HEK293T (cell line): ENCODE results near the gene PTPRD.

Experiments used
- CTCF ChIA-PET: fragments of 350-600 bp; formaldehyde crosslinking; extraction: SDS; loops from one replicate; lab custom pipeline; 2021; ENCODE audit warnings: antibody characterized with exemption, inconsistent platforms; lab: Yijun Ruan, JAX
- POLR2A ChIA-PET: fragments of 350-600 bp; formaldehyde crosslinking; extraction: SDS; loops from one replicate; lab custom pipeline; 2020; ENCODE audit warnings: antibody characterized with exemption, inconsistent platforms; lab: Yijun Ruan, JAX
- DNase-seq: peaks from one replicate; pipeline ENCODE4 v3.0.0; 2012; ENCODE audit warnings: mixed read lengths; ENCODE audit errors: extremely low spot score
- ARNT ChIP-seq: fragments of 450-650 bp; IDR thresholded peaks from 2 replicates; pipeline ENCODE4 v1.6.1; 2017; ENCODE audit warnings: mild to moderate bottlenecking
- BHLHE40 ChIP-seq: fragments of 450-650 bp; IDR thresholded peaks from 2 replicates; pipeline ENCODE4 v1.6.1; 2016; ENCODE audit warnings: mild to moderate bottlenecking, moderate library complexity, borderline replicate concordance
- CTBP1 ChIP-seq: fragments of 450-650 bp; IDR thresholded peaks from 2 replicates; pipeline ENCODE4 v1.6.1; 2016; ENCODE audit warnings: borderline replicate concordance
- ELF4 ChIP-seq: fragments of 450-650 bp; IDR thresholded peaks from 2 replicates; pipeline ENCODE4 v1.6.1; 2017; ENCODE audit warnings: antibody characterized with exemption
- FOXA1 ChIP-seq: fragments of 450-650 bp; IDR thresholded peaks from 2 replicates; pipeline ENCODE4 v1.6.1; 2016; ENCODE audit warnings: mild to moderate bottlenecking
- FOXK2 ChIP-seq: fragments of 450-650 bp; IDR thresholded peaks from 2 replicates; pipeline ENCODE4 v1.6.1; 2016; ENCODE audit warnings: mild to moderate bottlenecking
- FOXM1 ChIP-seq: fragments of 450-650 bp; IDR thresholded peaks from 2 replicates; pipeline ENCODE4 v1.6.1; 2017; ENCODE audit warnings: mild to moderate bottlenecking, borderline replicate concordance
- HDGF ChIP-seq: fragments of 450-650 bp; IDR thresholded peaks from 2 replicates; pipeline ENCODE4 v1.6.1; 2017; ENCODE audit warnings: antibody characterized with exemption, borderline replicate concordance
- L3MBTL2 ChIP-seq: fragments of 450-650 bp; conservative IDR thresholded peaks from 2 replicates; pipeline ENCODE4 v1.6.1; 2016; ENCODE audit warnings: mild to moderate bottlenecking
- LEF1 ChIP-seq: fragments of 450-650 bp; IDR thresholded peaks from 2 replicates; pipeline ENCODE4 v1.6.1; 2017; ENCODE audit warnings: mild to moderate bottlenecking, borderline replicate concordance
- NFRKB ChIP-seq: fragments of 450-650 bp; IDR thresholded peaks from 2 replicates; pipeline ENCODE4 v1.6.1; 2016; ENCODE audit warnings: mild to moderate bottlenecking, moderate library complexity
- SP1 ChIP-seq: fragments of 450-650 bp; IDR thresholded peaks from 2 replicates; pipeline ENCODE4 v1.6.1; 2017
- SUZ12 ChIP-seq: fragments of 450-650 bp; IDR thresholded peaks from 2 replicates; pipeline ENCODE4 v1.6.1; 2016; ENCODE audit warnings: mild to moderate bottlenecking
- TARDBP ChIP-seq: fragments of 450-650 bp; IDR thresholded peaks from 2 replicates; pipeline ENCODE4 v1.6.1; 2016
- ZNF384 ChIP-seq: fragments of 450-650 bp; IDR thresholded peaks from 2 replicates; pipeline ENCODE4 v1.6.1; 2016
- TF ChIP-seq, protein P1 (sequence below): fragments of 450-650 bp; IDR thresholded peaks from 2 replicates; pipeline ENCODE4 v1.6.1; 2016

Gene PTPRD

DNA sequence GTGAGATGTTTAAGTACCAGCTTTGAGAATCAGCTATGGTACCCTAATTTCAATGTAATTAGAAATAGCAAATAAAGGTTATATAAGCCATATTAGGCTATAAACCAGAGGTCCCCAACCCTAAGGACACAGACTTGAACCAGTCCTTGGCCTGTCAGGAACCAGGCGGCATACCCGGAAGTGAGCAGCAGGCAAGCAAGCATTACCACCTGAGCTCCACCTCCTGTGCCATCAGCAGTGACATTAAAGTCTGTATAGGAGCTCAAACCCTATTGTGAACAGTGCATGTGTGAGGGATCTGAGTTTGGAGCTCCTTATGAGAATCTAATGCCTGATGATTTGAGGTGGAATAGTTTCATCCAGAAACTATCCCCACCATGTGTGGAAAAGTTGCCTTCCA is 1009.5 kb downstream of the PTPRD start:
- no peak for DNase-seq
- POLR2A ChIA-PET: no interaction called here
- TF ChIP-seq NFRKB (no peak), ELF4 (no peak), FOXA1 (no peak), ARNT (no peak)
- CTCF ChIA-PET: no interaction called here

DNA sequence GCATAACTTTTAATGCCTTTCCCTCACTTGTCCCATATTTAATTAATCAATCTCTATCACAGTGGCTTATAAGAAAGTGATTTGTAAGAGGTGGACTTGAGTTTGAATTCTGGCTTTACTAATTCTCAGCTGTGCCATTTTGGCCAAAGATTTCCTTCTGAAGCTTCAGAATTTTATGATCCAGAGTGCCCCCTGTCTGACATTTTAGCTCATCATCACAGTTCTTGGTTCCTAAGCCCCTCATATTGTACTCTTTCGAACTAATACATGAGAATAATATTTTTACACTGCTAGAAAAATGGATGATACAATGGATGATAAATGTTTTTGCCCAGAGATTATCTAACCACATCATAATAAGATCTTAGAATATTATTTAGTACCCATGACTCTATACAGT is 1014.1 kb downstream of the PTPRD start:
- ChIA-PET CTCF (no interaction called here), POLR2A (no interaction called here)
- TF ChIP-seq FOXA1 (no peak), SP1 (no peak), NFRKB (no peak), TARDBP (no peak)
- no peak for DNase-seq

DNA sequence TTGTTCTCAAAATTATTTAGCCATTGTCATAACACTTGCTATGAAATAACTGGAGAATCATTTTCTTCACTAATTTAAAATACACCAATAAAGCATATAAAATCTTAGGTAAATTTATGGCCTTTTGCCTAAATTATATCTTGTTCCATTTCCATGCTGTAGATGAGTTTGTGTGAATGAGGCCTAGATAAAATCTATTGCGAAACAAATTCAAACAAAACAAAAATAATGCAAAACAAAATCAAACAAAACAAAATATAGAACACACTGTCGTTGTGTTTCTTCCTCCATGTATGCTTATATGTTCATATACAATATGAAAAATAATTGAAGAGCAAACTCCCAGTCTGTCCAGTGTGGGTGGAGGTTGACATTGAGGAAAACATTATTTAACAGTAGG is 1020.7 kb downstream of the PTPRD start:
- TF ChIP-seq ARNT (no peak), TARDBP (no peak), SP1 (no peak), L3MBTL2 (no peak)
- CTCF ChIA-PET: no interaction called here
- POLR2A ChIA-PET: no interaction called here
- no peak for DNase-seq

DNA sequence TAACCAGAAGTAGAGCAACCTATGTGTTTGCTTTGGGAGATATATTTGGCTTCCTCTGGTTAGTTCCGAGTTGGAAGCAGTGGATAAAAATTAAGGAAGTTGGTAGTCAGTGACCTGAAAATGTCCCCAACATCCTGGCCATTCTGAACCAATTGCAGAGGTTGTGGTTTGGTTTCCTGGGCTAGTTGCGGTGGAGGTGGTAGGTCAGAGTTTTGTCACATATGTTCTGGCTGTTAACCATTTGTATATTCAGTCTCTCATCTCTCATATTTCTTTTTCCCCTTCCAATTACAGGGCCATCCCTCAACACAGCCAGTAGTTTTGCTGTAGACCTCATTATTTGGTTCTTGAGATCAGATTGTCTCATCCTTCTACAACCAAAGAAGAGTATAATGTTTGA is 1026.9 kb downstream of the PTPRD start:
- TF ChIP-seq LEF1 (no peak), ZNF384 (no peak), FOXA1 (no peak), L3MBTL2 (no peak), SP1 (no peak), TARDBP (no peak), ARNT (no peak), ELF4 (no peak), HDGF (no peak), FOXK2 (no peak), CTBP1 (no peak), BHLHE40 (no peak), SUZ12 (no peak), NFRKB (no peak), FOXM1 (no peak)
- TF ChIP-seq, protein P1, sequence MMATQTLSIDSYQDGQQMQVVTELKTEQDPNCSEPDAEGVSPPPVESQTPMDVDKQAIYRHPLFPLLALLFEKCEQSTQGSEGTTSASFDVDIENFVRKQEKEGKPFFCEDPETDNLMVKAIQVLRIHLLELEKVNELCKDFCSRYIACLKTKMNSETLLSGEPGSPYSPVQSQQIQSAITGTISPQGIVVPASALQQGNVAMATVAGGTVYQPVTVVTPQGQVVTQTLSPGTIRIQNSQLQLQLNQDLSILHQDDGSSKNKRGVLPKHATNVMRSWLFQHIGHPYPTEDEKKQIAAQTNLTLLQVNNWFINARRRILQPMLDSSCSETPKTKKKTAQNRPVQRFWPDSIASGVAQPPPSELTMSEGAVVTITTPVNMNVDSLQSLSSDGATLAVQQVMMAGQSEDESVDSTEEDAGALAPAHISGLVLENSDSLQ: no peak
- CTCF ChIA-PET: no interaction called here
- no peak for DNase-seq
- POLR2A ChIA-PET: no interaction called here

DNA sequence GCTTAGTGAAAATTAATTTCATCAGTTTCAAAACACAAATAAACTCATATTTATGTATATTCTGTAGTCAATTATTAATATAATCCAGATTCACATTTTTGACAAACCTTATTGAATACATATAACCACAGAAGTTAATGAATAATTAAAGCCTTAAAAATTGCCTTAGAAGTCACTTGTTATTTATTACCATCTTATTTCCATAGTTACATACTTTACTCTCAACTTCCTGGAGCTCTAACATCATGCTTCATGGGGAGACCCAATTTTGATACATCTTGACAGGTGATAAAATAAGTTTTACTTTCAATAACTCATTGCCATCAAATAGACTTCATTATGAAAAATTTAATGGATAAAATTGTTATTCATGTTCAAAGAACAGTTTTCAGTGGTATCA is 1038.7 kb downstream of the PTPRD start:
- POLR2A ChIA-PET: no interaction called here
- DNase-seq: no peak
- TF ChIP-seq FOXA1: no peak
- no peak for TF ChIP-seq HDGF
- TF ChIP-seq CTBP1: no peak
- no peak for TF ChIP-seq ELF4
- TF ChIP-seq, protein P1: no peak
- TF ChIP-seq BHLHE40: no peak
- no peak for TF ChIP-seq TARDBP
- TF ChIP-seq NFRKB: no peak
- no peak for TF ChIP-seq FOXK2
- no peak for TF ChIP-seq LEF1
- no peak for TF ChIP-seq ARNT
- no peak for TF ChIP-seq FOXM1
- TF ChIP-seq ZNF384: no peak
- no peak for TF ChIP-seq SUZ12
- TF ChIP-seq L3MBTL2: no peak
- CTCF ChIA-PET: no interaction called here

DNA sequence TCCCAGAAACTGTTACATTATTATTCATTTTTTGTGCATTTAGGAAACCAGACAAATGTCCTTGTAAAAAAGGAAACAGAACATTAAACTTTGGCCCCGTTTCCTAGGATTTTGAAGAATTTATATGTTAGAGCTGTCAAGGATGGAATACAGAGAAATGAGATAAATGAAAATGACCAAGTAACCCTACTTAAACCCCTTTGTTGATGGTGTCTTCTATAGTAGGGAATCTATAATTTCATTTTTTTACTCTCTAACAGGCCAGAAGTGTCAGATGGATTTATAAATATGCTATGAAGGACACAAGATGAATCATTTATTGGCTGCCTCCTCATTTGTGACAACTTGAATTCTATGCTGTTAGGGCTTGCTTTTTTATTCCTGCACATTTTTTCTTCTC is 1047.1 kb downstream of the PTPRD start:
- ChIA-PET POLR2A (no interaction called here), CTCF (no interaction called here)
- DNase-seq: no peak
- no peak for TF ChIP-seq NFRKB
- no peak for TF ChIP-seq LEF1
- no peak for TF ChIP-seq FOXM1
- TF ChIP-seq SUZ12: no peak
- TF ChIP-seq, protein P1: no peak
- no peak for TF ChIP-seq ARNT
- TF ChIP-seq ZNF384: no peak
- TF ChIP-seq TARDBP: no peak
- no peak for TF ChIP-seq CTBP1
- TF ChIP-seq FOXA1: no peak
- no peak for TF ChIP-seq ELF4
- TF ChIP-seq SP1: no peak
- TF ChIP-seq HDGF: no peak
- no peak for TF ChIP-seq L3MBTL2
- TF ChIP-seq FOXK2: no peak
- TF ChIP-seq BHLHE40: no peak

DNA sequence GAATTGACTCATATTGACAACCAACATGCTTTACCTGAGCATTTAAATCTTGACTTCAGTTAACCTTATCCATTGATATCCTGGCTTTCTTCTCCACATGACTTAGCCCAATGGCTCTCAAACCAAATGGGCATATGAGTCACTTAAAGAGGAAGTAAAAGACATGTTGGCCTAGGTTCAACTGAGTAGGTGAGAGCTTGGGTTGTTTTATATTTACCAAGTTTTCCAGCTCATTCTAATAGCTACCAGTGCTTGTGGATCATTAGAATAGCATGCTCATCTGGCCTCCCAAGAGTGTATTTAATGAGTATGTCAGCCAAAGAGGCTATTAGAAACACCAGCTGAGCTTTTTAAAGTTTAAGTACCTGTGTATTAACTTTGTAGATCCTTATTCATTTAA is 1049.0 kb downstream of the PTPRD start:
- no peak for DNase-seq
- ChIA-PET CTCF (no interaction called here), POLR2A (no interaction called here)
- TF ChIP-seq L3MBTL2: no peak
- TF ChIP-seq ELF4: no peak
- no peak for TF ChIP-seq BHLHE40
- no peak for TF ChIP-seq ZNF384
- TF ChIP-seq HDGF: no peak
